GM10248 (cell line): Measurements from ENCODE around the gene CEP72.

ENCODE experiments used
- CTCF ChIA-PET: fragments of 300-600 bp; sonication (Branson Sonifier 250); formaldehyde crosslinking; extraction: SDS; loops from one replicate; lab custom pipeline; 2021; ENCODE audit warnings: antibody characterized with exemption; lab: Yijun Ruan, JAX
- POLR2A ChIA-PET: fragments of 350-650 bp; sonication (Branson Sonifier 250); formaldehyde crosslinking; extraction: SDS; loops from one replicate; lab custom pipeline; 2020; ENCODE audit warnings: antibody characterized with exemption; lab: Yijun Ruan, JAX
- DNase-seq: peaks from one replicate; pipeline ENCODE4 v3.0.0; 2012; ENCODE audit errors: extremely low spot score
- TF ChIP-seq, protein P1 (sequence below): IDR thresholded peaks from 2 replicates; pipeline ENCODE4 v1.5.1; 2012; ENCODE audit warnings: mild to moderate bottlenecking, low read depth; ENCODE audit errors: extremely low read depth, missing control alignments, control extremely low read depth

CEP72 gene

DNA sequence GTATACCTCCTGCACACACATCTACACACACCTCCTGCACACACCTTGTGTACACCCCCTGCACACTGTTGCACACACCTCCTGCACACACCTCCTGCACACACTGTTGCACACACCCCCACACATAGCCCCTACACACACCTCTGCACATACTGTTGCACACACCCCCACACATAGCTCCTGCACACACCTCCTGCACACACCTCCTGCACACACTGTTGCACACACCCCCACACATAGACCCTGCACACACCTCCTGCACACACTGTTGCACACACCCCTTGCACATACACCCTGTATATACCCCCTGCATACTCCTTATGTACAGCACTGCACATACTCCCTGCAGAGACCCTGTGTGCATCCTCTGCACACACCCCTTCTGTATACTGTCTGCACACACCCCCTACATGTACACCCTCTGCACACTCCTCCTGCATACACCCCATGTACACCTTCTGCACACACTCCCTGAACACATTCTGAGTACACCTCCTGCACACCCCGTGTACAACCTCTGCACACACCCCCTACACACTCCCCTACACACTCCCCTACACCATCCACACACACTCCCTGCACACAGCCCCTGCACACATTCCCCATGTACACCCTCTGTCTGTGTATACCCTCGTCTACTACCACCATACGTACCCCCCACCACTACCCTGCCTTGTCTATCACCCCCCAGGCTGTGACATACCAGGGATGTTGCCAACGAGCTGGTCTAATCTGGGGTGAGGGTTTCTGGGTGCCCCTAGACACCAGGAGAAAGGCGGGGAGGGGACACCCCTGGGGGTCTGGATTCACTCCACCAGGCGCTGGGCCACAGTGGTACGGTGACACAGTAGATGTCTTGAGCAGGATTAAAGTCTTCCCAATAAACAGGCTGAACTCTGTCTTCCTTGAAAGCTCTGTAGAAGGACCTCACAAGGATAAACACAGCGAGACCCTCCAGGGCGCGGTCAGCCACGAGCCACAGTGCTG, 1.1 kb upstream of the CEP72 start:
- ChIA-PET CTCF (interaction anchor here (2.0 kb wide), 1 partner anchor 164 kb away, joined by 4 read pairs; no protein-coding TSS in a partner anchor), POLR2A (no interaction called here)
- TF ChIP-seq, protein P1, sequence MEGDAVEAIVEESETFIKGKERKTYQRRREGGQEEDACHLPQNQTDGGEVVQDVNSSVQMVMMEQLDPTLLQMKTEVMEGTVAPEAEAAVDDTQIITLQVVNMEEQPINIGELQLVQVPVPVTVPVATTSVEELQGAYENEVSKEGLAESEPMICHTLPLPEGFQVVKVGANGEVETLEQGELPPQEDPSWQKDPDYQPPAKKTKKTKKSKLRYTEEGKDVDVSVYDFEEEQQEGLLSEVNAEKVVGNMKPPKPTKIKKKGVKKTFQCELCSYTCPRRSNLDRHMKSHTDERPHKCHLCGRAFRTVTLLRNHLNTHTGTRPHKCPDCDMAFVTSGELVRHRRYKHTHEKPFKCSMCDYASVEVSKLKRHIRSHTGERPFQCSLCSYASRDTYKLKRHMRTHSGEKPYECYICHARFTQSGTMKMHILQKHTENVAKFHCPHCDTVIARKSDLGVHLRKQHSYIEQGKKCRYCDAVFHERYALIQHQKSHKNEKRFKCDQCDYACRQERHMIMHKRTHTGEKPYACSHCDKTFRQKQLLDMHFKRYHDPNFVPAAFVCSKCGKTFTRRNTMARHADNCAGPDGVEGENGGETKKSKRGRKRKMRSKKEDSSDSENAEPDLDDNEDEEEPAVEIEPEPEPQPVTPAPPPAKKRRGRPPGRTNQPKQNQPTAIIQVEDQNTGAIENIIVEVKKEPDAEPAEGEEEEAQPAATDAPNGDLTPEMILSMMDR: no peak
- no peak for DNase-seq

DNA sequence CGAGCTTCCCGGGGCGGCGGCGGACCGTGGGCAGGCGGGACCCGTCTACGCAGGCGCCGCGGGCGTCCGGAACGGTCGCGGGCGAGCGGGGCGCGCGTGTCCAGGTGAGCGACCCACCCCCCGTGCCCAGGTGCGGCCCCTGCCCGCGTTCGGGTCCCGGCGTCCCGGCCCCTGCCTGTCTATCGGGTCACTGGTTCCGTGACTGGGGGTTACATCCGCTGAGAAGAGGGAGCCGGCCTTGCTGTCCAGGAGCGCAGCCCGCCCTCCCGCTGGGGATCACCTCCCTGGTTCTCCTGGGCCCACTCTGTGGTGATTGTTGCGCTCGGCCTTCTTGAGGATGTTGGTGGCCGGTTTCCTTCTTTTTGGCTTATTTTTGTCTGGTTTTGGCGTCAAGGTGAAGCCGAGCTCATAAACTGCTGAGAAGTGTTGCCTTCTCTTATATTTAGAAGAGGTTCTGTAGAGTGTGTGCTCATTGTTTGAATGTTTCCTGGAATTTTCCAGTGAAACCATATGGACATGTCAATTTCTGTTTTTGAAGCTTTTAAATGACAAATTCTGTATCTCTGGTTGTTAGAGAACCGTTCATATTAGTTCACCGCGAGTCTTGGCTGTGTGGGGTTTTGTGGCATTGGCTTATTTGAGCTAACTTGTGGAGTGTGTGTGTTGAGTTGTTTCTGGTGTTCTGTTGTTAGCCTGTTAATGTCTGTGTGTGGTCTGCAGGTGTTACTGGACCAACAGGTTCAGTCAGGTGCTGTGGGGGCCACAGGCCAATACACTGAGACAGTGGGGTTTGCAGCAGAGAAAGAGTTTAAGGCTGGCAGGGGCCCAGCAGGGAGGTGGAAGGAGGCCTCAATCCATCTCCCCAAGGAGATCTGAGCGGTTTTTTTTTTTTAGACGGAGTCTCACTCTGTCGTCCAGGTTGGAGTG, 621 bp downstream of the CEP72 start:
- TF ChIP-seq, protein P1: no peak
- CTCF ChIA-PET: interaction anchor here (0.9 kb wide), 1 partner anchor 9 kb away, joined by 3 read pairs; no protein-coding TSS in a partner anchor
- POLR2A ChIA-PET: no interaction called here
- DNase-seq: no peak

DNA sequence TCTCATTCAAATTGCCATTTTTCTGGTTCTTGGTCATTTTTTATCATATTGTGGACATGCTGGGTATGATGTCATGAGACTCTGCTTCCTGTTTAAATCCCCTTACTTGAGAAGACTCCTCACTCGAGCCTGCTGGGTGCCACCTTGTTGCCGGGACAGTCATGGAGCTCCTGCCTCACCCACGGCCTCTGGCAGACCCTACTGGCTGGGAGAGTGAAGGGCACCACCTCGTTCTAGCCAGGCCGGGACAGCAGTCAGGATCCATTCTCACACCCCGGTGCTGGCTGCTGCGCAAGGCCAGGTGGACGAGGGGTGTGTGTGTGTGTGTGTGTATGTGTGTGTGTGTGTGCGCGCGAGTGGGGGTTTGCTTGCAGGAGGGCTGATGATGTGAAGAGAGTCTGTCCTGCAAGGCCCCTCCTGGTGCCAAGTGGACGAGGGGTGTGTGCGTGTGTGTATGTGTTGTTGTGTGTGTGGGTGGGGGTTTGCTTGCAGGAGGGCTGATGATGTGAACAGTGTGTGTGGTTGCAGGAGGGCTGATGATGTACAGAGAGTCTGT, 4.4 kb downstream of the CEP72 start:
- TF ChIP-seq, protein P1: no peak
- DNase-seq: no peak
- ChIA-PET CTCF (interaction anchor here (1.3 kb wide), 1 partner anchor 428 kb away, joined by 3 read pairs; no protein-coding TSS in a partner anchor), POLR2A (no interaction called here)

GRCh38 chr5:617896-618295, 5.8 kb downstream of the CEP72 start:
- CTCF ChIA-PET: no interaction called here
- TF ChIP-seq, protein P1: no peak
- POLR2A ChIA-PET: no interaction called here
- no peak for DNase-seq

DNA sequence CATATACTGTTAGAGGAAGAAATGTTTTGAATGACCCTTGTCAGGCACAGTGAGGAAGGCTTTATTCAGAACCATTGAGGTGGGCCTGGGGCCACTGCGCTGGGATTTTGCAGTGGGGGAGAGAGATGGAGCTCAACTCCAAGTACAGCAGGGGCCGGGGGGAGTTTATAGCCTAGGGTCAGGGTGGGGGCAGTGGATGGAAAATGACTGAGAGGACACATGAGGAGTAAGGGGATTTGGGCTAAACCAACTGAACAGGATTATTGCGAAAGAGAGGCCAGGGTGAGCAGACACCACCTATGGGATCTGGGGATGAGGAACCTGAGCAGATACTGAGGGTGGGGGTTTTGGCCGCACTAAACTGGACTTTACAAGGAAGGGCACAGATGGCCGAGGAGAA, 6.3 kb downstream of the CEP72 start:
- TF ChIP-seq, protein P1: no peak
- POLR2A ChIA-PET: no interaction called here
- DNase-seq: no peak
- CTCF ChIA-PET: no interaction called here

DNA sequence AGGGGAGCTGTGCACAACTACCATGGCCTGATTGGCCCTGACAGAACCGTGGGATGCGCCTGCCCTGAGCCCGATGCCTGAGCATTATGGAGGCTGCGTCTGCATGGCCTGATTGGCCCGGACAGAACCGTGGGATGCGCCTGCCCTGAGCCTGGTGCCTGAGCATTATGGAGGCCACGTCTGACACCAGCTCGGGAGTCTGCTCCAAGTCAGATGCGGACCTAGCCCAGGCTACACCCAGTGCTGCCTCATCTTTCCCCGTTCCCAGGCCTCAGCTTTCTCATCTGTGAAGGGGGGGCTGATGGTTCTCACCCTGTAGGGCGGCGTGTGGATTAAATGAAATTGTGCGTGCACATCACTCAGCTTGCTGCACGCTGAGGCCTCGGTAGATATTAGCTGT, 7.3 kb downstream of the CEP72 start:
- CTCF ChIA-PET: no interaction called here
- no peak for DNase-seq
- TF ChIP-seq, protein P1: no peak
- POLR2A ChIA-PET: no interaction called here
